GM19467 (cell line): ENCODE results near the gene EGF.
"Not testable (repeated sequence)": the region's sequence is repeated elsewhere in the genome, so short reads cannot be mapped to it uniquely, and the experiment has no call there.

Experiments used
- ATAC-seq: cut with Tn5 transposase; IDR thresholded peaks from one replicate; pipeline ENCODE4 v1.9.1; 2021; ENCODE audit warnings: mild to moderate bottlenecking, moderate library complexity; ENCODE audit not compliant: unreplicated experiment

Gene EGF

DNA sequence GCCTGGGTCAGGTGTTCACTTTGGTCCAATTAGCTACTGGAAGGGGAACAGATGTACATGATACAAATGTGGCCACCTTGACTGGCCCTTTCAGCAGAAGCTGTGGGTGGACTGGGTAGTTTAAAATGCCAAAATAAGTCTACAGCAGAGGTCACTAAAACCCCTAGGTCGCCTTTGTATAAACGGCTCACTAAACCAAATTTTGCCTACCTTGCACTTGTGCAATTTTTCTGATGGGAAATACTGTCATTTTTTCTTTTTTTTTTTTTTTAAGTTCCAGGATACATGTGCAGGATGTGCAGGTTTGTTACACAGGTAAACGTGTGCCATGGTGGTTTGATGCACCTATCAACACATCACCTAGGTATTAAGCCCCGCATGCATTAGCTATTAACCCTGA is 109.8 kb downstream of the EGF start:
- no peak for ATAC-seq

DNA sequence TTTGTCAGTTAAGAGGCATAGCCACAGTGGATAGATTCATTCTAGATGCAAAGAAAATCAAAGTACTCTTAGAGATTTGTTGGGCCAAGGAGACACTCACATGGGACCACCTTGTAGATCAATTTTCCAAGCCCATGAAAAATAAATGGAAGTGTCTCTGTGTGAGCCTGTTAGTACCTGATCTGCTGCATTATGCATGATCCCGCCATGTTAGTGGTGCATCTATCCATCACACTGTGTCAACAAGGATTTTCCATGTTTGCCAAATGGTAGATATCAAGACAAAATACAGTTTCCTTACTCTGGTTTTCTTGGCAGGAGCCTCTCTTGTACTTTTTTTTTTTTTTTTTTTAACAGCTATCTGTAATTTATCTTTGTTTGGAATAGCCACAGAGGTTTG is 112.4 kb downstream of the EGF start:
- no peak for ATAC-seq

DNA sequence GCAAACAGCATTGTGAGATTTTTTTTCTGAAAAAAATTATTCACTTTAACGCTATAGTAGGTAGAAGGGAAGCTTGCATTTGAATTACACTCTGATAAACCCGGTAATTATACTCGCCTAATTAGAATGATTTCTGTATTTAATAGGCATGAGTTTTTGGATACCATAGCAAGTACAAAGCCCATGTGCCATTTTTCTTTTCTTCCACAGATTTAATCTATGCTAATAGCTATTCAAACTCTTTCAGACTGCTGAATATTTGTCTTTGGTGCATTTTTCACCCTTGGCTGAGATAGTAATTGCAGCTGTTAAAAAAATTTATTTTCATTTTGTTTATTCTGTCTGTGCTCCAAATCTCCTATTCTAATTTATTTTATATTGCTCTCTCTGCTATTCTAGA is 113.0 kb downstream of the EGF start:
- ATAC-seq = no peak

DNA sequence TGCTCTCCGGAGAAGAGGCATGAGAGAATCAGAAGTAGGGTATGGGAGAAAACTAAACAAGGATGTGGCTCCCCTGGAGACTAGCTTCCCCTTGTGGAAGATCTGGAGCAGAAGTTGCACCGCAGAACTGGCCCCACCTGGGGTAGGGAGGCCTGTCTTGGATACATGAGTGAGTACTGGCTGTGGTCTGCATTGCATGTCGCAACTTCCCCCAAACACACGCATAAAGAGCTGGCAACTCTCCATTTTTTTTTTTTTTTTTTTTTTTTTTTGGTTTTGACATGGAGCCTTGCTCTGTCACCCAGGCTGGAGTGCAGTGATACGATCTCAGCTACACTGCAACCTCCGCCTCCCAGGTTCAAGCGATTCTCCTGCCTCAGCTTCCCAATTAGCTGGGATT is 119.9 kb downstream of the EGF start:
- no peak for ATAC-seq

DNA sequence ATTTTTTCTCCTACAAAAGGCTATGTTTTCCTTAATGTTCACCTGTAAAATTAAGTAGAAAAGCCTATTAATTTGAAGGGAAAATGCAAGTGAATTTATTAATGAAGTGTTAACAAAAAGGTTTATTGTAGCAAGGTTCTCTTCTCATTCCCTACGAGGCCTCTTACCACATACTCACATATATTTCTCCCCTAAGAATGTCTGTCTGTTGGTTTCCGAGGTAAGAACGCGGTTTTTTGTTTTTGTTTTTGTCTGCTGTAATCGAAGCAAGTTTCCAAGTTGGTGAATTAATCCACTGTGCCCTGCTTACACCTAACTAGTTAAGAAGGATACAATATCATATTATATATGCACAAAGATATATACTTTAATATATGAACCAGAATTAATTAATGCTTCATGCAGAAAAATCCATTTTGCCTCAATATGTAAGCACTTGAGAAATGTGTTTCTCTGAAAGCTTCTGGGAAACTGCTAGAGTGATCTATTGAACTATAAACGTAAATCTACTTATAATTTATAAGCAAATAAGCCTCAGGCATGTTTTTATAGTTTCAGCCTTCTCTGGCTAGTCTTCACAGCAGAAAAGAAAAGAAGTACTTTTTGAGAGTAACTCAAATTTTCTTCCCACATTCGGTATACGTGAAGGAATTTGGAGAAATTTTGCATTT is 120.8 kb downstream of the EGF start:
- no peak for ATAC-seq

DNA sequence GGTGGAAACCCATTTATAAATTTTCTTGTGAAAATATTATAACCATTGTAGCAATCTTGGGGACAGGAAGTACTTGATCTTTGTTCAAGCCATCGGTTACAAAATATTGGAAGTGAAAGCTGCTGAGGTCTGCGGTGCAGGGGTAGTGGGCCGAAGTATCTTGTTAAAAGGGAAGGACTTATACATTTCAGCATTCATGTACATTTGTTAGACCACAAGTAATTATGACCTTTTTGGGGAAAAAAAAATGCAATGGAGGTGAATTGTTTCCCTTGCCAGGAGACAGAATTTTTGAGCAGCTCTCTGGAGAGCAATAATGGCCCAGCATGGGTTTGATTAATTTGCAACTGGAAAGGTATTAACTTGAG is 121.3 kb downstream of the EGF start:
- ATAC-seq = peak; percentile 91

DNA sequence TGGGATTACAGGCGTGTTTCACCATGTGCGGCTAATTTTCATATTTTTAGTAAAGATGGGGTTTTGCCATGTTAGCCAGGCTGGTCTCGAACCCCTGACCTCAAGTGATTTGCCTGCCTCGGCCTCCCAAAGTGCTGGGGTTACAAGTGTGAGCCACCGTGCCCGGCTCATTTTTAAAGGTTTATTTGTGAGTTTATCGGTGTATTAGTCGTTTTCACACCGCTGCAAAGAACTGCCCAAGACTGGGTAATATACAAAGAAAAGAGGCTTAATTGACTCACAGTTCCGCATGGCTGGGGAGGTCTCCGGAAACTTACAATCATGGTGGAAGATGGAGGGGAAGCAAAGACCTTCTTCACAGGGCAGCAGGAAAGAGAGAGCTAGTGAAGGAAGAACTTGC is 126.5 kb downstream of the EGF start:
- not testable (repeated sequence) for ATAC-seq

DNA sequence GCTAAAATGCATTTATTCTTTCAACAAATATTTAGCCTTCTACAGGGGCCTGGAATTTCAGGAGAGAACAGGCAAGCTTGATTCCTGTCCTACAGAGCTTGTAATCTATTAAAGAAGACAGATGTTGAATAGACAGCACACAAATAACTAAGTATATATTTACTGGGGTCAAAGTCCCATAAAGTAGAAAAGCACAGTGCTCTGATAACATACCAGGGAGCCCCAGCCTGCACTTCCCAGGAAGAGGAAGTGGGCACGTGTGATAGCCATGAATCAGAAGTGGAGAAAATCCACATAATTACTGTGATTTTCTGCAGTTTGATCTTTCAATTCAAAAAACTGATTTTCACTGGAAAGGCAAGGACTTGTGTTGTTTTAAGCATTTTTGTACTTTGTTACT is 129.1 kb downstream of the EGF start:
- ATAC-seq = no peak

DNA sequence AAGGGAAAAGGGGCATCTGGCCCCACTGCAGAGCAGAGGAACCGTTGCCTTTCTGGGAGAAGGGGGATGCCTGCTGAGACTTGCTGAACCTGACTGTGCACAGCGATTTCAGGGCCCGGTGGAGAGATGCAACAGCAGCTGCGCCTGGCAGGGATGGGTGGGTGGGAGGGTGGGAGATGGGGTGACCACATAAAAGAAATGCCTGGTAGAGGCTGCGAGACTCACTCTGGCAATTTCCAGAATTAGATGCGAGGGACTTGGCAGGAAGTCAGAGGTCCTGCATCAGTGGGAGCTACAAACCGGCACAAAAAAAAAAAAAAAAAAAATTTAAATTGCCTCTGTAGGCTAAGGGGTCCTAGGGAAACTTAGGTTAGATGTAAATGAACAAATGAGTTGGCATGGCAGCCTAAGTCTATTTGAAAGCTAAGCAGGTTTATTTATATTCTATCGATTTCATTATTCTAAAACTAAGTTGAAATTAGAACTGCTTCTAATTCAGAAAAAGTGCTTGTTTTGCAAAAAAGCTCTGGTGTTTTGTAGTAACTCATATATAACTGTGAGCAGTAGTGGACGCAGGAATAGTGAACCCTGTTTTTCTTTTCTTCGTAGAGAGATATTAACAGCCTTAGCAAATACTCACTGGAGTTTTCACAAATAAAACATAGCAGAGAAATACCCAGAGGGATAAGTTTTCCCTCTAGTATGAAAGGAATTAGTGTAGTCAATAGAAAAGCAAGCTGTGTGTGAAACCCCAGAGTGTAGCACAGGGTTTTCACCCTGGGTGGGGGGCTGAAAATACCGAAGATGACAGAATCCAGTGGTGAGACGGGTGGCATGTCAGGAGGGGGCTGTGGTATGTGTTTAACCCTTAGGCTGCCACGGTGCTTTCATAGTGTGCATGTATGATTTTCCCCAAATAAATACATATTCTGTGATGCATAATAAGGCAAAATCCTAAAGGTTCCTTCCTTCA is 130.1 kb downstream of the EGF start:
- ATAC-seq = no peak

DNA sequence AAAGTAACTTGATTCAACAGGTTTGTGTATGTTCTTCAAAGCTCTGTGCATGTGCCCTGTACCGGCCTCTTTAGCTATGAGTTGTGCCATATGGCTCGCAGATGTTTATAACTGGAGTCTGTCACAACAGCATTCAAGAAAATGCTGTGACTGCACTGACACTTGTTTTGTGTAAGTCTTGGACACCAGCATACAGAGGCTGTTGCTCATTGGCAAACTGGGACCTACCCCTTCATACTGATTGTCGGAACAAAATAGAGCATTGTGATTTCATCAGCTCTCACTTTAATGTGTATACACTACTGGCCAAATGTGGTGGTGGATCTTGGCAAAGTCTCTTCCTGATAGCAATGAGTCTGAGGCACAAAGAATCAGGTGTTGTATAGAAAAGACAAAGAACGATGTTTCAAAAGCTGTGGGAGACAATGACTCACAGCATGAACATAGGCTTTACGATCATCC is 133.9 kb downstream of the EGF start:
- no peak for ATAC-seq

DNA sequence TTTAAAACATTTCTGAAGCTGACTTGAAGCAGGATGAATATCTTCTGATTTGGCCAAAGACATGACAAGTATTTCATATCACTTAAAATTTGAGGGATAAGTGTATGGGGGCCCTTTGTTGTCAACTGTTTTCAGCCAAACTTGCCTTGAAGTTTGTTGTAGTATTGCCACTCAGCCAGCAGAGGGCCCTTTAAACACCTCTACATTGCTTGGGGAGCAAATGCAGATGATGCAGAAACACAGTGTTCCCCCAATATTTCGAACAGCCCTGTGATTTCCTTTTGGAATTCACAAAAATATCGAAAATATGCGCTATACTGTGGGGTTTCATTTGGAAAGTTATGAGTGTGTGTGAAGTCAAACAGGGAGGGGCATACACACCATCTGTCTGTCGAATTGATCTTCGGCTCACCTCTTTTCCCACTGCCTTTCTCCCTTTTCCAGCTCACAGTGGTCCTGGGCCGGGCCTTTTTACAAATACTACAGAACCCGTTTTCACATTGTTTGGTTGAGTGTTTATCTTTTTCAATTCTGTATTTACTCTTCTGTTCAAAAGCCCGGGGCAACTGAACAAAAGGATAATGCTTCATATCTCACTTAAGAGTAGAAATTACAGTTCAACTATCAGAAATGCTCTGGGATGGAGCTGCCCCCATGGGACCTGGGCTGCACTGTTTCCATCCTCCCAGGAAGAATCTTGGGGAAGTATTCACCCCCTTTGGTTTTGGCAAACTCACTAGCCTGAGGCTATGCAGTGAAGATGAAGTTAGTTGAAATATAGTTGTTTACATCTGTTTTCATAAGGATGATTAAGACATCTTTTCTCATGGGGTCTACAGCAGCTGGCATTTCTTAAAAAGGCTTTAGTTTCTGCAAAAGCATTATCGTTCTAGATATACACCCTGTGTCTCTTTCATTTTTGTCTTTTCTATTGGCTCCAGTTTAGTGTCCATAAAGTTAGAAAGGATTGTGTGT is 137.6 kb downstream of the EGF start:
- ATAC-seq = no peak

DNA sequence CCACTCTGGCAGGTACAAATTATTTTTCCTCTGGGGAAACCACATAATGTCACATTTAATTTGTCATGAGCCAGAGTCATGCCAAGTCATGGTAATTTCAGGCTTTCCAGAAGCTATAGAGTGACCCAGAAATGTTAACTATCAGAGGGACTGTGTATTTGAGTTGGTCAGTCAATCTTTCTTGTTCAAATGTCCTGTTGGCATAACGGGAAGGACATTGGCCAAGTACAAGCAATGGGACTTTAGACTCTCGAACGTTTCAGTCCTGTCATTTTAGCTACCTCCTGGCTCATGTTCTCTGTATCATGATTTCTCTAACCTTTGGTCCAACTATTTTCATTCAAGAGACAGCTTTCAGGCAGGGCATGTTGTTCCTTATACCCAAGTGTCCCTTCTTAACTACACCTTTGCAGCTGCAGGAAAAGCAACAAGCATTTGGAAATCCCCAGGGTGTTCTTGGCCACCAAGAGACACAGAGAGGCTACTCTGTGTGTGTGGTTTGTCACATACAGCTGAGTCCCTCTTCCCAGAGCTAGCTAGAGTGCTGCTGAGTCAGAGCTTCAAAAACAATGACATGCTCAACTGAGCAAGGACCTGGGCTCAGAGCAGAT is 142.6 kb downstream of the EGF start:
- peak; percentile 55 for ATAC-seq

DNA sequence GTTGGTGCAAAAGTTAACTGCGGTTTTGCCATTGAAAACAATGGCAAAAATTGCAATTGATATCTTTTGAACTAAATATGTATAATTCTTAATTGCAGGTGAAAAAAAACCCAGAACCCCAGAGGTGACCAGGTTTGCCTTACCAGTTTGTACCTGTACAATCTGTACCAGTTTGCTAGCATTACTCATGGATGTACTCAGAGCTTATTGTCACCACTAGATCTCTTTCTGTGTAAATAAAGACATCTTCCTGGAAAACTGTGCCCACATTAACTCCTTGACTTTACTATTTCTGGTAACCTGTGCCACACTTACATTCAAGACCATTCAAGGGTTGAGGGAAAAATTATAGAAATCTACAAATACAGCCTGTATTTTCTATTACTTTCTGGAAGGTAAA is 146.0 kb downstream of the EGF start:
- ATAC-seq = no peak

DNA sequence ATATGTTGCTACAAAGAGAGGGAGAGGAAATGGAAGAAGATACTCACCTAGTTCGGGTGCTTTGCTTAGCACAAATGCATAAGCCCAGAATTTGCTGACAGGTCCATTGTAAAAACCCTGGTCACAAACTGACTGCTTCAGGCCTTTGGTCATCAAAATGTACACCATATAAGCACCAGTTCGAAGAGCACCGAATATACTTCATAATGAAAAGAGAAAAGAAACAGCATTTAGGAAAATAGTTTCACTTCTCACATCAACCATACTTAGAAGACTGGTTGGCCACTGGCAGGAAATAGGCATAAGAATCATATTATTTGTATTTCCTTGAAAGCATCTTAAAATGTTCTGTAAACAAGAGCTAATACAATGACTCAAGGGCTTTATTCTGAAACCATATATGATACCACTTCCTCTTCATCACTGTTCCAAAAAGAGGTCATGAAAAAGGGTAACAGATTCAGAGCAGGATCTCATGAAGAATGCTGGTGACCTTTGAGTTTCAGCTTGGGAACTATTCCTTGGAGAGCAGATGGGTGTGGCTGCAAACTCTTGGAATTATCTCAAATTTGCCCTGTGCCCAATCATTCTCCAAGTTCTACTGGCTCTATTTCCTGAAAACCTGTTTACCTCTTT is 147.0 kb downstream of the EGF start:
- ATAC-seq = peak; percentile 73

DNA sequence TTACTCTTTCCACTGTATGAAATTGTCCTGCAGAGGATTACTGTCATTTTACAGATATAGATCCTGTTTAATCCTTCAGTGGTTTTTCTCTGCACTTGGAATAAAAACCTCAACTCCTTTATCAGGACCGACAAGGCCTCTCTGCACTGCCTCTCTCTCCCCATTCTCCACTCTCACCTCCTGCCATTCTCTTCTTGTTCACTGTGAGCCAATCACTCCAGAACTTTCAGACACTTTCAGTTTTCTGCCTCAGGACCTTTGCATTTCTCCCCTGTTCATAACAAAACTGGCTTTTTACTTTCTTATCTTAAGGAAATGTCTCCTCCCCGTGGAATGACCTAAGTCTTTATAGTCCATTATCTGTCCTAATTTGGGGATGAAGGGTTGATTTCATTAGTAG is 148.4 kb downstream of the EGF start:
- no peak for ATAC-seq
